Sigmoid colon (tissue), 7 donors: ENCODE data around the gene PHOSPHO2. TPM values are rescaled to one million over a fixed set of nuclear protein-coding genes. Genes with fewer than 3 reads are reported as not detected.

Source experiments
- DNase-seq: peaks from one replicate; pipeline ENCODE4 v3.0.0-alpha.2; 2019
- H3K27ac ChIP-seq, 4 donors: fragments of 200-600 bp; sonication (generic); one replicate each; pipeline ENCODE4 v1.5.1; 2016 to 2019; ENCODE audit warnings: mild to moderate bottlenecking in 1 of 4
- H3K27me3 ChIP-seq, 3 donors: fragments of 200-600 bp; sonication (generic); one replicate each; pipeline ENCODE4 v1.5.1; 2019; ENCODE audit warnings: mild to moderate bottlenecking in 1 of 3
- H3K36me3 ChIP-seq, 4 donors: fragments of 200-600 bp; sonication (generic); one replicate each; pipeline ENCODE4 v1.5.1; 2016 to 2019
- H3K4me1 ChIP-seq, 4 donors: fragments of 200-600 bp; sonication (generic); one replicate each; pipeline ENCODE4 v1.5.1; 2017 to 2019
- H3K4me3 ChIP-seq, 4 donors: fragments of 200-600 bp; sonication (generic); one replicate each; pipeline ENCODE4 v1.5.1; 2017 to 2019; ENCODE audit warnings: mild to moderate bottlenecking in 2 of 4, moderate library complexity in 1 of 4
- H3K9me3 ChIP-seq, 4 donors: fragments of 200-600 bp in 3 of 4; sonication (generic) in 3 of 4; one replicate each; pipeline versions ENCODE4 v1.5.1 to v1.6.1; 2013 to 2019
- EP300 ChIP-seq, 4 donors: sonication (generic); formaldehyde crosslinking; IDR thresholded peaks; one replicate each; pipeline ENCODE4 v1.6.1; 2017; ENCODE audit warnings: antibody characterized with exemption in 4 of 4
- POLR2A ChIP-seq, 2 donors: fragments of 450-650 bp; IDR thresholded peaks; one replicate each; pipeline ENCODE4 v1.6.1; 2016; ENCODE audit warnings: antibody characterized with exemption in 2 of 2, mild to moderate bottlenecking in 2 of 2, moderate library complexity in 2 of 2
- POLR2AphosphoS5 ChIP-seq, 4 donors: sonication (generic); formaldehyde crosslinking; IDR thresholded peaks; one replicate each; pipeline ENCODE4 v1.6.1; 2017; ENCODE audit warnings: antibody characterized with exemption in 4 of 4
- WGBS, 2 donors: extraction: QIAGEN DNeasy Blood & Tissue Kit; methylation state at CpG; one replicate each; pipeline ENCODE4 v1.1.7; 2013; 5-methylcytosine and 5-hydroxymethylcytosine counted together
- intact Hi-C: fragments of 100-400 bp; cut with DNase I; formaldehyde crosslinking; loops from one replicate; pipeline ENCODE4 v1.15.1; 2023
- polyA plus RNA-seq, 3 donors: library from polyadenylated mRNA; stranded (reverse); fragments of 200-250 nt; gene quantifications; one replicate each; pipeline ENCODE4 v1.2.3, GENCODE V29; 2013
- total RNA-seq, 4 donors: library from RNA; depleted of rRNA; stranded (reverse); fragments of >200 nt; gene quantifications; one replicate each; pipeline ENCODE4 v1.1.0, GENCODE V29; 2016
- TF ChIP-seq, protein P1 (sequence below), 4 experiments: fragments of 450-650 bp in 3 of 4; fragments of 200-600 bp in 1 of 4; IDR thresholded peaks; one replicate each; pipeline ENCODE4 v1.5.1; 2016 to 2019; ENCODE audit warnings: antibody characterized with exemption in 4 of 4, mild to moderate bottlenecking in 3 of 4, moderate library complexity in 2 of 4
- donor health status: healthy with polysubstance abuse.
- donor health status: Bipolar disorder and iron deficiency.
- donor health status: healthy.

PHOSPHO2 gene
- total and polyA plus RNA-seq, 7 donors: 3.8 to 19.9 (median 9.4) TPM

DNA sequence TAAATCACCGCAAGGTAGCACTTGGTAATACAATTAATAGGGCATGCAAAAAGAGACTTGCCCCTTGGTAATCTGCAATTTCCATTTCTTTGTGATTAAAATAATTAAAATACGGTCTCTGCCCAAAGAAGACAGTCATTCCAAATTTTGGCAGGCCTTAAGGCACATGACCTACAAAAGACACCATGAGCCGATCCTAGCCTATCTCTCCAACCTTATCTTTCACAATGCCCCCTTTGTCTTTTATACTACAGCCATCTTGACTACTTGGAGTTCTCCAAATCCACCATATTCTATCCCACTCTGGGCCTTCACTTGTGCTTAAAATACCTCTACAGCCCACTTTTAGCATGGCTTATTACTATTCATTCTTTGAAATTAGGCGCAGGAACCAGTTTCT is 23.3 kb upstream of the PHOSPHO2 start:
- 94% methylated on average over 4 of the region's 4 CpGs for WGBS, 2 donors
- DNase-seq: no peak
- Histone ChIP-seq H3K27me3 (no peaks in the 10 kb centered on the region), H3K4me1 (no peaks in the 10 kb centered on the region), H3K4me3 (no peak overlapping the region), H3K9me3 (no peaks in the 10 kb centered on the region), H3K27ac (no peak overlapping the region), H3K36me3 (no peaks in the 10 kb centered on the region)
- intact Hi-C loops: no loop called here
- TF ChIP-seq, protein P1, sequence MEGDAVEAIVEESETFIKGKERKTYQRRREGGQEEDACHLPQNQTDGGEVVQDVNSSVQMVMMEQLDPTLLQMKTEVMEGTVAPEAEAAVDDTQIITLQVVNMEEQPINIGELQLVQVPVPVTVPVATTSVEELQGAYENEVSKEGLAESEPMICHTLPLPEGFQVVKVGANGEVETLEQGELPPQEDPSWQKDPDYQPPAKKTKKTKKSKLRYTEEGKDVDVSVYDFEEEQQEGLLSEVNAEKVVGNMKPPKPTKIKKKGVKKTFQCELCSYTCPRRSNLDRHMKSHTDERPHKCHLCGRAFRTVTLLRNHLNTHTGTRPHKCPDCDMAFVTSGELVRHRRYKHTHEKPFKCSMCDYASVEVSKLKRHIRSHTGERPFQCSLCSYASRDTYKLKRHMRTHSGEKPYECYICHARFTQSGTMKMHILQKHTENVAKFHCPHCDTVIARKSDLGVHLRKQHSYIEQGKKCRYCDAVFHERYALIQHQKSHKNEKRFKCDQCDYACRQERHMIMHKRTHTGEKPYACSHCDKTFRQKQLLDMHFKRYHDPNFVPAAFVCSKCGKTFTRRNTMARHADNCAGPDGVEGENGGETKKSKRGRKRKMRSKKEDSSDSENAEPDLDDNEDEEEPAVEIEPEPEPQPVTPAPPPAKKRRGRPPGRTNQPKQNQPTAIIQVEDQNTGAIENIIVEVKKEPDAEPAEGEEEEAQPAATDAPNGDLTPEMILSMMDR (IDR thresholded peaks at IDR 0.05): no peak
- TF ChIP-seq POLR2AphosphoS5 (IDR thresholded peaks at IDR 0.05) (no peak), EP300 (IDR thresholded peaks at IDR 0.05) (no peak), POLR2A (IDR thresholded peaks at IDR 0.05) (no peak)

DNA sequence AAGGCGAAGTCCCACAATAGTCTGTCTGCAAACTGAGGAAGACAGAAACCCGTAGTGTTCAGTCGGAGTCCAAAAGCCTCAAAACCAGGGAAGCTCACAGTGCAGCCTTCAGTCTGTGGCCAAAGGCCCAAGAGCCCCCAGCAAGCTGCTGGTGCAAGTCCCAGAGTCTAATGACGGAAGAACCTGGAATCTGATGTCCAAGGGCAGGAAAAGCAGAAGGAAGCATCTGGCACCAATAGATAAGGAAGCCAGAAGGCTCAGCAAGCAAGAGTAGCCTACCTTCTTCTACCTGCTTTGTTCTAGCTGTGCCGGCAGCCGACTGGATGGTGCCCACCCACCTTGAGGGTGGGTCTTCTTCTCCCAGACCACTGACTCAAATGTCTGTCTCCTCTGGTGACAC is 21.9 kb upstream of the PHOSPHO2 start:
- Histone ChIP-seq H3K9me3 (no peaks in the 10 kb centered on the region), H3K27ac (no peak overlapping the region), H3K4me3 (no peak overlapping the region), H3K4me1 (no peaks in the 10 kb centered on the region), H3K36me3 (no peaks in the 10 kb centered on the region), H3K27me3 (no peaks in the 10 kb centered on the region)
- intact Hi-C loops: no loop called here
- WGBS, 2 donors: 65 to 79% methylated on average over 6 of the region's 6 CpGs
- DNase-seq: no peak
- TF ChIP-seq, protein P1 (IDR thresholded peaks at IDR 0.05): no peak
- TF ChIP-seq EP300 (IDR thresholded peaks at IDR 0.05) (no peak), POLR2A (IDR thresholded peaks at IDR 0.05) (no peak), POLR2AphosphoS5 (IDR thresholded peaks at IDR 0.05) (no peak)

DNA sequence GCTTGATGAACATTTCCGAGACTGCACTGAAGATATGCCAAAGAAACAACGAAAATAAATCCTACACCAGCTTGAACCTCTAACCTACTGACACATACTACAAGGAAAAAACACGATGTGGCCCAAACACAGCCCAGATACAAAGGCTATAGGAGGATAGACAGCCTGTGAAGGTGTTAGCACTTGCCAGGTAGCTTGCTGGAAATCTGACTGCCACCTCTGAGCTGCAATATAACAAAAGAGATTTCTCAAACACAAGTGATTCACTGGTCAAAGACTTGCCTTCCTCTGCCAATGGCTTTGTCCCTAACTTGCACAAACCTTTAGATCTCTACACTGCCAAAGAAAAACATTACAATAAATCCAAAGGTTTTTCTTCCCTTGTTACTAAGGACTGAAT is 21.2 kb upstream of the PHOSPHO2 start:
- H3K27ac ChIP-seq: no peak overlapping the region
- no peak for DNase-seq
- H3K4me1 ChIP-seq: no peaks in the 10 kb centered on the region
- TF ChIP-seq, protein P1 (IDR thresholded peaks at IDR 0.05): no peak
- TF ChIP-seq POLR2AphosphoS5 (IDR thresholded peaks at IDR 0.05): no peak
- no peak for TF ChIP-seq POLR2A (IDR thresholded peaks at IDR 0.05)
- TF ChIP-seq EP300 (IDR thresholded peaks at IDR 0.05): no peak
- H3K36me3 ChIP-seq: no peaks in the 10 kb centered on the region
- intact Hi-C loops: no loop called here
- H3K9me3 ChIP-seq: no peaks in the 10 kb centered on the region
- no peak overlapping the region for H3K4me3 ChIP-seq
- 83 to 89% methylated on average over 3 of the region's 3 CpGs for WGBS, 2 donors
- H3K27me3 ChIP-seq: no peaks in the 10 kb centered on the region

- H3K4me1 ChIP-seq: no peaks in the 10 kb centered on the region
- no peak overlapping the region for H3K27ac ChIP-seq
- H3K4me3 ChIP-seq: no peak overlapping the region
- DNase-seq: no peak
- no peaks in the 10 kb centered on the region for H3K36me3 ChIP-seq
- intact Hi-C loops: no loop called here
- no peaks in the 10 kb centered on the region for H3K9me3 ChIP-seq
- 96 to 97% methylated on average over 2 of the region's 2 CpGs for WGBS, 2 donors
- no peaks in the 10 kb centered on the region for H3K27me3 ChIP-seq
- TF ChIP-seq, protein P1 (IDR thresholded peaks at IDR 0.05): no peak
- no peak for TF ChIP-seq EP300 (IDR thresholded peaks at IDR 0.05)
- no peak for TF ChIP-seq POLR2AphosphoS5 (IDR thresholded peaks at IDR 0.05)
- TF ChIP-seq POLR2A (IDR thresholded peaks at IDR 0.05): no peak
These were observed 20.3 kb upstream of the PHOSPHO2 start for GRCh38 chr2:169673921-169674320.

- WGBS, 2 donors: 61 to 75% methylated on average over 3 of the region's 3 CpGs
- no peaks in the 10 kb centered on the region for H3K36me3 ChIP-seq
- no peak for DNase-seq
- H3K27me3 ChIP-seq: no peaks in the 10 kb centered on the region
- H3K9me3 ChIP-seq: no peaks in the 10 kb centered on the region
- intact Hi-C loops: no loop called here
- H3K27ac ChIP-seq: no peak overlapping the region
- H3K4me1 ChIP-seq: no peaks in the 10 kb centered on the region
- no peak overlapping the region for H3K4me3 ChIP-seq
- TF ChIP-seq POLR2AphosphoS5 (IDR thresholded peaks at IDR 0.05) (no peak), POLR2A (IDR thresholded peaks at IDR 0.05) (no peak), EP300 (IDR thresholded peaks at IDR 0.05) (no peak)
- TF ChIP-seq, protein P1 (IDR thresholded peaks at IDR 0.05): no peak
These were observed 17.9 kb upstream of the PHOSPHO2 start for GRCh38 chr2:169676357-169676756.
